OCI-LY3 (cell line): ENCODE results near the gene MXD1.

Source experiments
- H2AFZ ChIP-seq: fragments of 200-600, 300-600 bp; shearing (Covaris generic); 2 replicates; pipeline ENCODE4 v1.6.0; 2014; ENCODE audit warnings: antibody characterized with exemption, low read depth, low read length
- H3K27ac ChIP-seq: fragments of 200-600, 300-600 bp; sonication (generic); 2 replicates; pipeline ENCODE4 v1.5.1; 2014; ENCODE audit warnings: mild to moderate bottlenecking, low read length, moderate library complexity, mixed read lengths
- H3K27me3 ChIP-seq: fragments of 200-600, 300-600 bp; sonication (generic); 2 replicates; pipeline ENCODE4 v1.6.1; 2014; ENCODE audit warnings: low read depth, low read length, mixed read lengths
- H3K36me3 ChIP-seq: fragments of 200-600, 300-600 bp; sonication (generic); replicated peaks from 2 replicates; pipeline ENCODE3; 2014; ENCODE audit warnings: low read depth, low read length, mixed read lengths
- H3K4me1 ChIP-seq: fragments of 300-600, 200-600 bp; sonication (generic); 2 replicates; pipeline ENCODE4 v1.6.1; 2014; ENCODE audit warnings: low read length, mixed read lengths
- H3K4me2 ChIP-seq: fragments of 200-600, 300-600 bp; sonication (generic); 2 replicates; pipeline ENCODE4 v1.6.1; 2014; ENCODE audit warnings: low read length, mixed read lengths
- H3K4me3 ChIP-seq: fragments of 300-600, 200-600 bp; sonication (generic); 2 replicates; pipeline ENCODE4 v1.5.1; 2014; ENCODE audit warnings: antibody characterized with exemption, mild to moderate bottlenecking, low read length, moderate library complexity
- H3K79me2 ChIP-seq: fragments of 300-600, 200-600 bp; shearing (Covaris generic); 2 replicates; pipeline ENCODE4 v1.6.1; 2014; ENCODE audit warnings: mild to moderate bottlenecking, low read length, mixed read lengths
- H3K9ac ChIP-seq: fragments of 300-600, 200-600 bp; shearing (Covaris generic); 2 replicates; pipeline ENCODE4 v1.6.0; 2014; ENCODE audit warnings: mild to moderate bottlenecking, low read length, moderate library complexity
- H3K9me3 ChIP-seq: fragments of 200-600, 300-600 bp; shearing (Covaris generic); 2 replicates; pipeline ENCODE4 v1.6.1; 2014; ENCODE audit warnings: low read length, mixed read lengths; ENCODE audit not compliant: insufficient read depth
- H4K20me1 ChIP-seq: fragments of 200-600, 300-600 bp; sonication (generic); 2 replicates; pipeline ENCODE4 v1.6.1; 2016; ENCODE audit warnings: low read length, mixed read lengths; ENCODE audit not compliant: insufficient read depth
- CTCF ChIP-seq: fragments of 200-600, 300-600 bp; sonication (generic); IDR thresholded peaks from 2 replicates; pipeline ENCODE4 v1.5.1; 2014; ENCODE audit warnings: antibody characterized with exemption, low read length, low read depth
- EZH2phosphoT487 ChIP-seq: fragments of 200-600 bp; shearing (Covaris generic); IDR thresholded peaks from 2 replicates; pipeline ENCODE4 v1.6.1; 2018; ENCODE audit warnings: antibody characterized with exemption, mixed run types, low read depth

Gene MXD1

GRCh38 chr2:69989009-69989408 lies 74.1 kb downstream of the MXD1 start:
- Histone ChIP-seq H3K79me2 (no peaks in the 10 kb centered on the region), H3K27me3 (no peaks in the 10 kb centered on the region), H3K9ac (no peak overlapping the region), H3K4me1 (no peaks in the 10 kb centered on the region), H4K20me1 (no peaks in the 10 kb centered on the region), H2AFZ (no peak overlapping the region), H3K27ac (no peak overlapping the region), H3K4me3 (no peak overlapping the region), H3K4me2 (no peak overlapping the region), H3K9me3 (no peaks in the 10 kb centered on the region), H3K36me3 (no peaks in the 10 kb centered on the region)
- TF ChIP-seq EZH2phosphoT487 (no peak), CTCF (no peak)

- Histone ChIP-seq H3K4me3 (no peak overlapping the region), H4K20me1 (no peaks in the 10 kb centered on the region), H3K9me3 (no peaks in the 10 kb centered on the region), H3K4me2 (no peak overlapping the region), H2AFZ (no peak overlapping the region), H3K27me3 (no peaks in the 10 kb centered on the region), H3K27ac (no peak overlapping the region), H3K79me2 (no peaks in the 10 kb centered on the region), H3K4me1 (no peaks in the 10 kb centered on the region), H3K9ac (no peak overlapping the region), H3K36me3 (no peaks in the 10 kb centered on the region)
- TF ChIP-seq EZH2phosphoT487 (no peak), CTCF (no peak)
Observed at GRCh38 chr2:69989441-69990105, 74.7 kb downstream of the MXD1 start.
